ENCODE measurements around the gene ZNF69.

The ZNF69 gene

DNA sequence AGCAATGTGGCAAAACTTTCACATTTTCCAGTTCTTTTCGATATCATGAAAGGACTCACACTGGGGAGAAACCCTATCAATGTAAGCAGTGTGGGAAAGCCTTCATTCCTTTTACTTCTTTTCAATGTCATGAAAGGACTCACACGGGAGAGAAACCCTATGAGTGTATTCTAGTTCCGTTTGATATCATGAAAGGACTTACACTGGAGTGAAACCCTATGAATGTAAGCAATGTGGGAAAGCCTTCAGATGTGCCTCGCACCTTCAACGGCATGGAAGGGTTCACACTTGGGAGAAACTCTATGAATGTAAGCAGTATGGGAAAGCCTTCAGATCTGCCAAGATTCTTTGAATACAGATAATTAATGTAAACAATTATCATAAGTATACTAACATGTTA, 62.7 kb downstream of the ZNF69 start:
- in situ Hi-C loops (cut with MboI; ENCODE audit: low sequenced_read_pairs), result no loop called here
